ENCODE data around the gene HPS3.

HPS3 gene

GRCh38 chr3:149120051-149120972 is 9.1 kb upstream of the HPS3 start:
- Histone ChIP-seq H3K9me3 (ENCODE audit: control insufficient read depth, insufficient read depth, low read length) (no peaks in the 10 kb centered on the region), H3K36me3 (ENCODE audit: control insufficient read depth, insufficient read depth, low read length) (no peaks in the 10 kb centered on the region), H3K27me3 (ENCODE audit: control insufficient read depth, insufficient read depth, low read length) (no peaks in the 10 kb centered on the region), H3K27ac (ENCODE audit: low read length) (no peak overlapping the region), H3K4me1 (ENCODE audit: control insufficient read depth, insufficient read depth, low read length) (no peaks in the 10 kb centered on the region), H3K4me3 (ENCODE audit: low read length) (no peak overlapping the region)
- no peak for DNase-seq (ENCODE audit: low read depth, low spot score)
- no CpG with 5 or more reads among the region's 7 CpGs for WGBS (ENCODE audit: insufficient coverage, insufficient read length)

- Histone ChIP-seq H3K4me1 (ENCODE audit: control insufficient read depth, insufficient read depth, low read length) (no peaks in the 10 kb centered on the region), H3K27me3 (ENCODE audit: control insufficient read depth, insufficient read depth, low read length) (no peaks in the 10 kb centered on the region), H3K27ac (ENCODE audit: low read length) (no peak overlapping the region), H3K4me3 (ENCODE audit: low read length) (no peak overlapping the region), H3K36me3 (ENCODE audit: control insufficient read depth, insufficient read depth, low read length) (no peaks in the 10 kb centered on the region), H3K9me3 (ENCODE audit: control insufficient read depth, insufficient read depth, low read length) (no peaks in the 10 kb centered on the region)
- WGBS (ENCODE audit: insufficient coverage, insufficient read length) = no CpG with 5 or more reads among the region's 4 CpGs
- DNase-seq (ENCODE audit: low read depth, low spot score) = no peak
Measured at GRCh38 chr3:149122721-149123578, 6.5 kb upstream of the HPS3 start.

GRCh38 chr3:149128821-149129220 is 617 bp upstream of the HPS3 start:
- H3K9me3 ChIP-seq (ENCODE audit: control insufficient read depth, insufficient read depth, low read length) = no peaks in the 10 kb centered on the region
- H3K36me3 ChIP-seq (ENCODE audit: control insufficient read depth, insufficient read depth, low read length) = no peaks in the 10 kb centered on the region
- H3K27me3 ChIP-seq (ENCODE audit: control insufficient read depth, insufficient read depth, low read length) = no peaks in the 10 kb centered on the region
- peak overlapping the region; percentile 66; the same call in 1 of the 2 replicates for H3K4me3 ChIP-seq (ENCODE audit: low read length)
- H3K27ac ChIP-seq (ENCODE audit: low read length) = no peak overlapping the region
- no peaks in the 10 kb centered on the region for H3K4me1 ChIP-seq (ENCODE audit: control insufficient read depth, insufficient read depth, low read length)
- no CpG with 5 or more reads among the region's 4 CpGs for WGBS (ENCODE audit: insufficient coverage, insufficient read length)
- DNase-seq (ENCODE audit: low read depth, low spot score) = no peak

- H3K27ac ChIP-seq (ENCODE audit: low read length) = no peak overlapping the region
- no peaks in the 10 kb centered on the region; the same call in 1 of the 2 replicates for H3K36me3 ChIP-seq (ENCODE audit: control insufficient read depth, insufficient read depth, low read length)
- no peak overlapping the region for H3K4me3 ChIP-seq (ENCODE audit: low read length)
- H3K27me3 ChIP-seq (ENCODE audit: control insufficient read depth, insufficient read depth, low read length) = no peaks in the 10 kb centered on the region
- H3K4me1 ChIP-seq (ENCODE audit: control insufficient read depth, insufficient read depth, low read length) = no peaks in the 10 kb centered on the region
- no peak for DNase-seq (ENCODE audit: low read depth, low spot score)
- H3K9me3 ChIP-seq (ENCODE audit: control insufficient read depth, insufficient read depth, low read length) = no peaks in the 10 kb centered on the region
- WGBS (ENCODE audit: insufficient coverage, insufficient read length) = no CpG with 5 or more reads among the region's 4 CpGs
Measured at GRCh38 chr3:149131589-149131988, 2.2 kb downstream of the HPS3 start.

GRCh38 chr3:149134575-149134974 is 5.1 kb downstream of the HPS3 start:
- Histone ChIP-seq H3K27ac (ENCODE audit: low read length) (no peak overlapping the region), H3K36me3 (ENCODE audit: control insufficient read depth, insufficient read depth, low read length) (no peaks in the 10 kb centered on the region; the same call in 1 of the 2 replicates), H3K4me3 (ENCODE audit: low read length) (no peak overlapping the region), H3K4me1 (ENCODE audit: control insufficient read depth, insufficient read depth, low read length) (no peaks in the 10 kb centered on the region), H3K9me3 (ENCODE audit: control insufficient read depth, insufficient read depth, low read length) (no peaks in the 10 kb centered on the region), H3K27me3 (ENCODE audit: control insufficient read depth, insufficient read depth, low read length) (no peaks in the 10 kb centered on the region)
- WGBS (ENCODE audit: insufficient coverage, insufficient read length) = no CpG with 5 or more reads among the region's 3 CpGs
- no peak for DNase-seq (ENCODE audit: low read depth, low spot score)

- no peaks in the 10 kb centered on the region for H3K9me3 ChIP-seq (ENCODE audit: control insufficient read depth, insufficient read depth, low read length)
- DNase-seq (ENCODE audit: low read depth, low spot score) = no peak
- H3K27me3 ChIP-seq (ENCODE audit: control insufficient read depth, insufficient read depth, low read length) = no peaks in the 10 kb centered on the region
- H3K4me3 ChIP-seq (ENCODE audit: low read length) = no peak overlapping the region
- H3K27ac ChIP-seq (ENCODE audit: low read length) = no peak overlapping the region
- no CpG with 5 or more reads among the region's 4 CpGs for WGBS (ENCODE audit: insufficient coverage, insufficient read length)
- peaks cover 5% of the 10 kb centered on the region; the same call in 1 of the 2 replicates for H3K36me3 ChIP-seq (ENCODE audit: control insufficient read depth, insufficient read depth, low read length)
- H3K4me1 ChIP-seq (ENCODE audit: control insufficient read depth, insufficient read depth, low read length) = no peaks in the 10 kb centered on the region
Measured at GRCh38 chr3:149142682-149143081, 13.2 kb downstream of the HPS3 start.

- H3K9me3 ChIP-seq (ENCODE audit: control insufficient read depth, insufficient read depth, low read length) = no peaks in the 10 kb centered on the region
- no peaks in the 10 kb centered on the region for H3K27me3 ChIP-seq (ENCODE audit: control insufficient read depth, insufficient read depth, low read length)
- H3K4me1 ChIP-seq (ENCODE audit: control insufficient read depth, insufficient read depth, low read length) = no peaks in the 10 kb centered on the region
- no peak overlapping the region for H3K27ac ChIP-seq (ENCODE audit: low read length)
- no peak for DNase-seq (ENCODE audit: low read depth, low spot score)
- no CpG with 5 or more reads among the region's 2 CpGs for WGBS (ENCODE audit: insufficient coverage, insufficient read length)
- H3K4me3 ChIP-seq (ENCODE audit: low read length) = no peak overlapping the region
- peaks cover 9% of the 10 kb centered on the region; the same call in 1 of the 2 replicates for H3K36me3 ChIP-seq (ENCODE audit: control insufficient read depth, insufficient read depth, low read length)
Measured at GRCh38 chr3:149145356-149145755, 15.9 kb downstream of the HPS3 start.

GRCh38 chr3:149145974-149146373 is 16.5 kb downstream of the HPS3 start:
- no CpG with 5 or more reads among the region's 1 CpG for WGBS (ENCODE audit: insufficient coverage, insufficient read length)

GRCh38 chr3:149150436-149150835 is 21.0 kb downstream of the HPS3 start:
- Histone ChIP-seq H3K36me3 (ENCODE audit: control insufficient read depth, insufficient read depth, low read length) (peaks cover 11% of the 10 kb centered on the region; the same call in 1 of the 2 replicates), H3K4me1 (ENCODE audit: control insufficient read depth, insufficient read depth, low read length) (no peaks in the 10 kb centered on the region; the same call in 1 of the 2 replicates), H3K27me3 (ENCODE audit: control insufficient read depth, insufficient read depth, low read length) (no peaks in the 10 kb centered on the region), H3K4me3 (ENCODE audit: low read length) (no peak overlapping the region), H3K9me3 (ENCODE audit: control insufficient read depth, insufficient read depth, low read length) (no peaks in the 10 kb centered on the region), H3K27ac (ENCODE audit: low read length) (no peak overlapping the region)
- DNase-seq (ENCODE audit: low read depth, low spot score) = no peak
- no CpG with 5 or more reads among the region's 6 CpGs for WGBS (ENCODE audit: insufficient coverage, insufficient read length)

More at GRCh38 chr3:149145974-149146373, 16.5 kb downstream of the HPS3 start:
- no peak overlapping the region for H3K4me3 ChIP-seq (ENCODE audit: low read length)
- H3K9me3 ChIP-seq (ENCODE audit: control insufficient read depth, insufficient read depth, low read length) = no peaks in the 10 kb centered on the region
- H3K36me3 ChIP-seq (ENCODE audit: control insufficient read depth, insufficient read depth, low read length) = peaks cover 11% of the 10 kb centered on the region; the same call in 1 of the 2 replicates
- no peak for DNase-seq (ENCODE audit: low read depth, low spot score)
- H3K27ac ChIP-seq (ENCODE audit: low read length) = no peak overlapping the region
- no peaks in the 10 kb centered on the region for H3K27me3 ChIP-seq (ENCODE audit: control insufficient read depth, insufficient read depth, low read length)
- no peaks in the 10 kb centered on the region for H3K4me1 ChIP-seq (ENCODE audit: control insufficient read depth, insufficient read depth, low read length)

GRCh38 chr3:149151843-149152242 is 22.4 kb downstream of the HPS3 start:
- Histone ChIP-seq H3K36me3 (ENCODE audit: control insufficient read depth, insufficient read depth, low read length) (peaks cover 11% of the 10 kb centered on the region; the same call in 1 of the 2 replicates), H3K4me3 (ENCODE audit: low read length) (no peak overlapping the region), H3K27me3 (ENCODE audit: control insufficient read depth, insufficient read depth, low read length) (no peaks in the 10 kb centered on the region), H3K9me3 (ENCODE audit: control insufficient read depth, insufficient read depth, low read length) (no peaks in the 10 kb centered on the region), H3K4me1 (ENCODE audit: control insufficient read depth, insufficient read depth, low read length) (no peaks in the 10 kb centered on the region; the same call in 1 of the 2 replicates), H3K27ac (ENCODE audit: low read length) (no peak overlapping the region)
- no peak for DNase-seq (ENCODE audit: low read depth, low spot score)
- WGBS (ENCODE audit: insufficient coverage, insufficient read length) = no CpG with 5 or more reads among the region's 2 CpGs

All from iPS DF 6.9 (cell line).